PC-9 (cell line): ENCODE measurements around the gene SNX14. TPM values are rescaled to one million over a fixed set of nuclear protein-coding genes. Genes with fewer than 3 reads are reported as not detected.
A peak's percentile ranks its signal among the peaks of the same experiment; 100 is the strongest.

Experiments used
- BruUV-seq: library from RNA; stranded (reverse); fragments of 400-500 nt; replicated peaks from 2 replicates; lab custom pipeline; 2021; lab: Mats Ljungman, UMichigan
- CTCF ChIA-PET: fragments of 300-600 bp; sonication (Branson Sonifier 250); formaldehyde crosslinking; loops from one replicate; lab custom pipeline; 2022; ENCODE audit warnings: antibody characterized with exemption; lab: Charles Lee
- POLR2A ChIA-PET: fragments of 300-600 bp; sonication (Branson Sonifier 250); formaldehyde crosslinking; loops from one replicate; lab custom pipeline; 2022; ENCODE audit warnings: antibody characterized with exemption; ENCODE audit not compliant: unreplicated experiment; lab: Charles Lee
- DNase-seq, 2 experiments: peaks; one replicate each; pipeline versions ENCODE4 v3.0.0 to v3.0.0-alpha.2; 2015 to 2022; ENCODE audit warnings: mixed read lengths in 1 of 2
- H2AFZ ChIP-seq: fragments of 200-600 bp; sonication (generic); 2 replicates; pipeline ENCODE4 v1.8.1; 2017; ENCODE audit warnings: antibody characterized with exemption
- H3F3A ChIP-seq: fragments of 200-600 bp; sonication (generic); 2 replicates; pipeline ENCODE4 v1.8.1; 2017; ENCODE audit warnings: antibody characterized with exemption, mild to moderate bottlenecking, low read depth; ENCODE audit not compliant: insufficient read depth
- H3K27ac ChIP-seq: fragments of 200-600 bp; sonication (generic); 2 replicates; pipeline ENCODE4 v1.6.1; 2016; ENCODE audit warnings: mixed run types
- H3K27me3 ChIP-seq: fragments of 200-600 bp; sonication (generic); 2 replicates; pipeline ENCODE4 v1.6.1; 2016; ENCODE audit warnings: low read depth, mixed run types; ENCODE audit not compliant: insufficient read depth
- H3K36me3 ChIP-seq: fragments of 200-600 bp; sonication (generic); 2 replicates; pipeline ENCODE4 v1.6.1; 2016; ENCODE audit warnings: low read depth, mixed run types
- H3K4me1 ChIP-seq: fragments of 200-600 bp; sonication (generic); replicated peaks from 2 replicates; pipeline ENCODE4 v1.6.1; 2016; ENCODE audit warnings: mixed run types; ENCODE audit not compliant: insufficient read depth
- H3K4me2 ChIP-seq: fragments of 200-600 bp; sonication (generic); 2 replicates; pipeline ENCODE4 v1.6.1; 2017; ENCODE audit warnings: mixed run types
- H3K4me3 ChIP-seq: fragments of 200-600 bp; sonication (generic); 2 replicates; pipeline ENCODE4 v1.6.1; 2016; ENCODE audit warnings: mixed run types
- H3K79me2 ChIP-seq: fragments of 200-600 bp; sonication (generic); 2 replicates; pipeline ENCODE4 v1.6.1; 2017; ENCODE audit warnings: low read depth, mixed run types
- H3K9me2 ChIP-seq: fragments of 200-600 bp; sonication (generic); 2 replicates; pipeline ENCODE4 v1.8.1; 2017; ENCODE audit warnings: mild to moderate bottlenecking; ENCODE audit not compliant: insufficient read depth
- H3K9me3 ChIP-seq: fragments of 200-600 bp; sonication (generic); 2 replicates; pipeline ENCODE4 v1.8.1; 2016; ENCODE audit warnings: low read depth; ENCODE audit not compliant: insufficient read depth
- H4K20me1 ChIP-seq: fragments of 200-600 bp; sonication (generic); 2 replicates; pipeline ENCODE4 v1.8.1; 2017; ENCODE audit not compliant: insufficient read depth
- EZH2 ChIP-seq: fragments of 200-600 bp; sonication (generic); IDR thresholded peaks from 2 replicates; pipeline ENCODE4 v1.8.0; 2017; ENCODE audit warnings: antibody characterized with exemption, low read depth
- intact Hi-C: fragments of 100-400 bp; cut with micrococcal nuclease; formaldehyde crosslinking; loops from one replicate; pipeline ENCODE4 v1.10.0; 2022; ENCODE audit not compliant: unreplicated experiment
- total RNA-seq: library from RNA; stranded (reverse); gene quantifications from 2 replicates; pipeline ENCODE4 v1.2.3, GENCODE V29; 2021
- TF ChIP-seq, protein P1 (sequence below): fragments of 200-600 bp; sonication (generic); conservative IDR thresholded peaks from 2 replicates; pipeline ENCODE4 v1.6.1; 2017; ENCODE audit warnings: mixed run types, antibody characterized with exemption, mild to moderate bottlenecking, moderate library complexity

The SNX14 gene
- total RNA-seq, 1 experiment from 2014 or later: 99.1 TPM

DNA sequence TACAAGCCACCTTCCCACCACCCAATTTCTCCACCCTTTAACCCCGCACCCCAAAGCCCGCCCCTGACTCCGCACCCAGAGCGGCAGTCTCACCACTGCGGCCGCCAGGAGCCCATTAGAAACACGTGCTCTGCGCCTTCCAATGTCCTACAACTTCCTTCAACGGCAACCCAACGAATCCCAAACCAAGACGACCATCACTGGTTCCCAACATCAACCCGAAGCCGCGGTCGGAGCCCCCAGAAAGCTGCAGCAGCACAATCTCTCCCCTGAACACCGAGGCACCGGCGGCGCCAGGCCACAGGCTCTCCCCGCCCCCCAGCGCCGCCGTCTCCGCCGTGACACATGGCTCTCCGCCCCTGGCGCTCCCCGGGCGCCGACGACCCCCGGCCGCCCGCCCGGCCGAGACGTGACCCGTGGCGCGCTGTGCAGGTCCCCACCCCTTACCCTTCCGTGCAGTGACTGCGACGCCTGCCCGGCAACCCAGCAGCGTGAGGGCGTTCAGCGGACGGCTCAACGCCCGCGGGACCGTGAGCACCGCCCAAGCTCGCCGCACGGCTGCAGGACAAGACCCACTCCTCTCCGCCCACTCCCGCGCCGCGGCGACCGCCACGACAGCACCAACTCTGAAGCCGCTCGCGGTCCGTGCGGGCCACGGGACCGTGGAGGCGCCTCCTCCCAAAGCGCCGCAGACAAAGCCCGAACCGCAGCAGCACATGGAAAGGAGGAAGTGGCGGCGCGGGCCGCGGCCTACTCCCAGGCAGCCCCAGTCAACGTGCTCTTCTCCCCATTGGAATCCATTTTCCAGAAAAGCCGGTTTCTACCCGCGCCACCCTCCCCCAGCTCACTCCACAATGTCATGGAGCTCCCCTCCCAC, 48.5 kb upstream of the SNX14 start:
- intact Hi-C loops: loop anchor here (5.0 kb wide), 1 partner anchor 150 kb away; no protein-coding TSS in a partner anchor
- peaks cover 46% of the 10 kb centered on the region for H4K20me1 ChIP-seq

DNA sequence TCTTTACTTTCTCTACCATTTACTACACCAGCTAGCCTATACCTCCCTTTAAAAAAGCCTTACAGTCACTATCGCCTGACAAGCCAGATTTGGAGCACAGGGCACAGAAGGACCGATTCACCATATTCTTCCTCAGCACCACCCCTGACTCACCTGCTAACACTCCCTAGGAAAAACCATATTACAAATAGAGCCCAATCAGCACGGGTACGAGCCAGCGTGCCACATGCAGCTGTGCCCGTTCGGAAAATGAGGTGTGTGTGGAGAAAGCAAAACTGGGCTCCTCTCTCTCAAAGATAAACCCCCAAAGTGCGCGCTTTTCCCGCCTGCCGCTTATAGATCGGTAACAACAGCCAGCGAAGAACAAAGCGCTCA, 47.9 kb upstream of the SNX14 start:
- intact Hi-C loops: loop anchor here (5.0 kb wide), 1 partner anchor 149 kb away; no protein-coding TSS in a partner anchor
- Histone ChIP-seq H4K20me1 (peaks cover 52% of the 10 kb centered on the region), H3K79me2 (peaks cover 62% of the 10 kb centered on the region), H3K4me1 (peaks cover 30% of the 10 kb centered on the region), H3K27ac (peak overlapping the region; percentile 95), H3K27me3 (no peaks in the 10 kb centered on the region), H3K9me2 (no peaks in the 10 kb centered on the region), H3K4me3 (peak overlapping the region; percentile 87), H3K4me2 (peak overlapping the region; percentile 97), H3K36me3 (peaks cover 42% of the 10 kb centered on the region), H3F3A (peaks cover 17% of the 10 kb centered on the region; the same call in 1 of the 2 replicates), H2AFZ (no peak overlapping the region), H3K9me3 (no peaks in the 10 kb centered on the region)
- DNase-seq: peak in 1 of 2 experiments; percentile 4
- TSS peak; percentile 15 for BruUV-seq
- POLR2A ChIA-PET: no interaction called here
- no peak for TF ChIP-seq EZH2
- TF ChIP-seq, protein P1, sequence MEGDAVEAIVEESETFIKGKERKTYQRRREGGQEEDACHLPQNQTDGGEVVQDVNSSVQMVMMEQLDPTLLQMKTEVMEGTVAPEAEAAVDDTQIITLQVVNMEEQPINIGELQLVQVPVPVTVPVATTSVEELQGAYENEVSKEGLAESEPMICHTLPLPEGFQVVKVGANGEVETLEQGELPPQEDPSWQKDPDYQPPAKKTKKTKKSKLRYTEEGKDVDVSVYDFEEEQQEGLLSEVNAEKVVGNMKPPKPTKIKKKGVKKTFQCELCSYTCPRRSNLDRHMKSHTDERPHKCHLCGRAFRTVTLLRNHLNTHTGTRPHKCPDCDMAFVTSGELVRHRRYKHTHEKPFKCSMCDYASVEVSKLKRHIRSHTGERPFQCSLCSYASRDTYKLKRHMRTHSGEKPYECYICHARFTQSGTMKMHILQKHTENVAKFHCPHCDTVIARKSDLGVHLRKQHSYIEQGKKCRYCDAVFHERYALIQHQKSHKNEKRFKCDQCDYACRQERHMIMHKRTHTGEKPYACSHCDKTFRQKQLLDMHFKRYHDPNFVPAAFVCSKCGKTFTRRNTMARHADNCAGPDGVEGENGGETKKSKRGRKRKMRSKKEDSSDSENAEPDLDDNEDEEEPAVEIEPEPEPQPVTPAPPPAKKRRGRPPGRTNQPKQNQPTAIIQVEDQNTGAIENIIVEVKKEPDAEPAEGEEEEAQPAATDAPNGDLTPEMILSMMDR: no peak
- CTCF ChIA-PET: no interaction called here

More for the DNA sequence above, 48.5 kb upstream of the SNX14 start:
- Histone ChIP-seq H3K4me1 (peaks cover 30% of the 10 kb centered on the region), H3K9me3 (no peaks in the 10 kb centered on the region), H3K79me2 (peaks cover 55% of the 10 kb centered on the region), H3K9me2 (no peaks in the 10 kb centered on the region), H3K4me3 (peak overlapping the region; percentile 87), H3K4me2 (peak overlapping the region; percentile 97), H3F3A (peaks cover 14% of the 10 kb centered on the region; the same call in 1 of the 2 replicates), H3K27me3 (no peaks in the 10 kb centered on the region), H3K36me3 (peaks cover 38% of the 10 kb centered on the region), H2AFZ (no peak overlapping the region), H3K27ac (peak overlapping the region; percentile 95)
- TF ChIP-seq, protein P1: no peak
- no peak for TF ChIP-seq EZH2
- CTCF ChIA-PET: interaction anchor here (1.5 kb wide), 1 partner anchor 36 kb away, joined by 20 read pairs; no protein-coding TSS in a partner anchor
- POLR2A ChIA-PET: interaction anchor here (0.5 to 1.8 kb wide), 7 partner anchors 11 to 220 kb away, joined by 3 to 49 read pairs (median 4); no protein-coding TSS in a partner anchor
- peak in 1 of 2 experiments; percentile 31 for DNase-seq
- TSS peak; percentile 2 for BruUV-seq

DNA sequence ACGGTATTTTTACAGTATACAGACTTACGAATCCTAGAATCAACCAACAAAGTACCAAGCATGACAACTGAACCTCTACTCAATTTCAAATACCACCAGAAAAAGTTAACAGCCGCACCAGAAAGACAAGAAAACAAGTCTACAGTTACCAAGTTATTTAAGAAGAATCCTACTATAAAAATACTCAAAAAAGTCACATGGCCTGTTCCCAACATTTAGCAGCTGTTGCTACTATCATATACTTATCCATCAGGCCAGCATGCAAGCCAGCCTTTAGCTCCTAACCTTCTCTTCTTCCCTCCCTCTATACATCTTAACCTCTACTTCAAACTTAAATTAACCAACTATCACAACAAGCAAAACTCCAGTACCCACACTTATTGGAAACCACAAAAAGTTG, 47.2 kb upstream of the SNX14 start:
- intact Hi-C loops: loop anchor here (5.0 kb wide), 1 partner anchor 149 kb away; no protein-coding TSS in a partner anchor
- POLR2A ChIA-PET: interaction anchor here (0.7 kb wide), 1 partner anchor 35 kb away, joined by 5 read pairs; no protein-coding TSS in a partner anchor

More for the DNA sequence above, 47.2 kb upstream of the SNX14 start:
- peak overlapping the region; percentile 97 for H3K4me2 ChIP-seq
- peaks cover 30% of the 10 kb centered on the region for H3K4me1 ChIP-seq
- DNase-seq: no peak
- H3K9me2 ChIP-seq: no peaks in the 10 kb centered on the region
- H3K4me3 ChIP-seq: peak overlapping the region; percentile 87
- H3K27ac ChIP-seq: no peak overlapping the region
- no TSS peak for BruUV-seq
- peaks cover 69% of the 10 kb centered on the region for H3K79me2 ChIP-seq
- peaks cover 57% of the 10 kb centered on the region for H4K20me1 ChIP-seq
- H3K36me3 ChIP-seq: peaks cover 43% of the 10 kb centered on the region
- CTCF ChIA-PET: no interaction called here
- H3K9me3 ChIP-seq: no peaks in the 10 kb centered on the region
- TF ChIP-seq, protein P1: no peak
- TF ChIP-seq EZH2: no peak
- no peak overlapping the region for H2AFZ ChIP-seq
- H3K27me3 ChIP-seq: no peaks in the 10 kb centered on the region
- peaks cover 17% of the 10 kb centered on the region; the same call in 1 of the 2 replicates for H3F3A ChIP-seq
